ENCODE data around the gene MX2. TPM values are rescaled to one million over a fixed set of nuclear protein-coding genes. Genes with fewer than 3 reads are reported as not detected.
"Not testable (repeated sequence)": the region's sequence is repeated elsewhere in the genome, so short reads cannot be mapped to it uniquely, and the experiment has no call there.

The MX2 gene
- total RNA-seq, 1 donor from 2014 or later: 0.59 TPM

DNA sequence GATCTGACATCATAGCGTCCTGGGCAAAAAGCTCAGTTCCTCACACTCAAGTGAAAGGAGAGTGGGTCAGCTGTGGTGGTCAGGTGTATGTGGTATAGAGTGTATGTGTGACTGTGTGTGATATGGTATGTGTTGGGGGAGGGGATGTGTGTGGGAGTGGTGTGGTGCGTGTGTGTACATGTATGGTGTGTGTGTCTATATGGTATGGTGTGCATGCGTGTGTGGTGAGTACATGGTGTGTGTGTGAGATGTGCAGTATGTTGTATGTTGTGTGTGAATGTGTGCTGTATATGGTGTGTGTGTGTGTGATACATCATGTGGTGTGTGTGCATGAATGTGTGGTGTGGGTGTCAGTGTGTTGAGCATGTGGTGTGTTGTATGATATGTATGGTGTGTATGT, 24.3 kb upstream of the MX2 start:
- no peak for DNase-seq (ENCODE audit: low read depth, low spot score)

GRCh38 chr21:41338455-41338854, 23.4 kb upstream of the MX2 start:
- no peak for DNase-seq (ENCODE audit: low read depth, low spot score)

DNA sequence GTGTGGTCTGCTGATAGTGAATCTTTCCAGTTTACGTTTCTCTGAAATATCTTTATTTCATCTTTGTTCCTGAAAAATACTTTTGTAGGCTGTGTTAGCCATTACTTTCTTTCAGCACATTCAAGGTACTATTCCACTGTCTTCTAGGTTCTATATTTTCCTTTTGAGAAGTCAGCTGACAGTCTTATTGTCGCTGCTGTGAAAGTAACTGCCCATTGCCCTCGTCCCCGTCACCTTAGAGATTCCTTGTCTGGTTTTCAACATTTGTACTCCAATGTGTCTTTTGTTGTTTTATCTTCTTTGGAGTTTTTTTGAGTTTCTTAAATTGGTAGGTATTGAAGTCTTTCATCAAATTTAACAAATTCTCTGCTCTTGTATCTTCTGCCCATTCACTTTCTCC, 19.8 kb upstream of the MX2 start:
- no peak for DNase-seq (ENCODE audit: low read depth, low spot score)

DNA sequence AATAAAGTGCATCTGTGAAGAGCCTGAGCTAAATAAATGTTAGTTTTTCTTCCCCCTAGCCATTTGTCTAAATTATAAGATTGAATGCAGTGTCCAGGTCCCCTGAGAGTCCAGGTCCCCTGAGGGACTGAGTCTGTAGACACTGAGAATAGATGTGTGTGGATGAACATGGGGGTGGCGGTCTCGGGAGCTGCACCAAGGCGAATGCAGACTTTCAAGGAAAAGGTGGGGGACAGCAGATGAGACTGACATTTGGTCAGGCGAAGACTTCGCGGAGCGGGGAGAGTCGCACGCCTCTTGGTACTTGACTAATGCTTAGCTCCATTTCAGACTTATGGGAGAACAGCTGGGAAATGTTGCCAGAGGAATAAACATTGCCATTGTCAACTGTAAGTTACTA, 17.7 kb upstream of the MX2 start:
- DNase-seq (ENCODE audit: low read depth, low spot score): no peak

GRCh38 chr21:41345356-41345755, 16.5 kb upstream of the MX2 start:
- no peak for DNase-seq (ENCODE audit: low read depth, low spot score)

DNA sequence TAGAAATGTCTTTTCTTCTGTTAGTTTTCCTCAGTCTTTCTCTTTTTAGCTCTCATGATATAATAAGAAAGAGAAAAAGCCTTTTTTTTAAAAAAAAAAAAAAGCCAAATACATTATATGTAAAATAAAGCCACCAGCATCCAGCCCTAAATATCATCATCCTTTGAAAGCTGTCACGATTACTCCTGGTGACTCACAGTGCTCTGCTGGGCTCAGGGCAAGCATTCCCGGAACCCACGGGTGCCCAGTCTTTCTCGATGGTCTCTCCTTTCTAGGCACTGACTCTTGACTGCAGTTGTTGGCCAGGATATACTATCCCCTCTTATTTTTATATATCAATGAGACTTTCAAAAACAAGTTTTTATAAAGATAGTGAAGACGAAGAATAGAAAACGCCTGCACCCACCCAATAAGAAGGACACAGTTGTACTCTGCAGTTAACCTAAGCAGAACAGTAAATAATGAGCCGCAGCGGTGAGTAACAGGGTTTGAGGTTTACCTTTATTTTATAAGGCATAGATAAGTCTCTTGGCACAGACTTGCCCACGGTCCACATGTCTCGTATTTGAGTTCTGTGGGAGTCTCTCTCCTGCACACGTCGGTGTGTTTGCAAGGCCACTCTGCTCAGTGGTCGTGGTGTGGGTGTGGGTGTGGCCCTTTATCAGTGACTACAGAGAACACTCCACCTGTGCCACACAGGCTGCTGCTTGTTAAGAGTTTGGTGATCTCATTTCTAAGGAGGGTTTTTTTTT, 15.7 kb upstream of the MX2 start:
- DNase-seq (ENCODE audit: low read depth, low spot score): no peak

- DNase-seq (ENCODE audit: low read depth, low spot score): no peak
Measured at GRCh38 chr21:41346758-41347157, 15.1 kb upstream of the MX2 start.

GRCh38 chr21:41348434-41348833, 13.4 kb upstream of the MX2 start:
- DNase-seq (ENCODE audit: low read depth, low spot score): no peak

DNA sequence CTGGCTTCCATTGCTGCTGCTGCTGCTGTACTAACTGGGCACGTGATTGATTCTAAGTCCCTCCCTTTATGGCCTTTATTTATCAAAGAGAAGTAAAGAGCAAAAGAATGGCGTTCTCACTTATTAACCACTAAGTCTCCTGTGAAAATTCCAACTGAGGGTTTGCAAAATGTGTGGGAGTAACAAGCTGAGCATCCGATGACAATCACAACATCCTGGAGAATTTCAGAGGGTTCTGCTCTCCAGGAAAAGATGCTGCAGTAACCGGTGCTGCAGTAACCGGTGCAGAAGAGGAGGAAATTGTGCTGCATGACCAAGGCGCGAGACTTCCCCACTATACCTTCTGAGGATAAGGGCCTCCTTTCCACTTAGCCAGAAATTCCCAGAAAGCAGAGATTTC, 12.7 kb upstream of the MX2 start:
- DNase-seq (ENCODE audit: low read depth, low spot score): no peak

DNA sequence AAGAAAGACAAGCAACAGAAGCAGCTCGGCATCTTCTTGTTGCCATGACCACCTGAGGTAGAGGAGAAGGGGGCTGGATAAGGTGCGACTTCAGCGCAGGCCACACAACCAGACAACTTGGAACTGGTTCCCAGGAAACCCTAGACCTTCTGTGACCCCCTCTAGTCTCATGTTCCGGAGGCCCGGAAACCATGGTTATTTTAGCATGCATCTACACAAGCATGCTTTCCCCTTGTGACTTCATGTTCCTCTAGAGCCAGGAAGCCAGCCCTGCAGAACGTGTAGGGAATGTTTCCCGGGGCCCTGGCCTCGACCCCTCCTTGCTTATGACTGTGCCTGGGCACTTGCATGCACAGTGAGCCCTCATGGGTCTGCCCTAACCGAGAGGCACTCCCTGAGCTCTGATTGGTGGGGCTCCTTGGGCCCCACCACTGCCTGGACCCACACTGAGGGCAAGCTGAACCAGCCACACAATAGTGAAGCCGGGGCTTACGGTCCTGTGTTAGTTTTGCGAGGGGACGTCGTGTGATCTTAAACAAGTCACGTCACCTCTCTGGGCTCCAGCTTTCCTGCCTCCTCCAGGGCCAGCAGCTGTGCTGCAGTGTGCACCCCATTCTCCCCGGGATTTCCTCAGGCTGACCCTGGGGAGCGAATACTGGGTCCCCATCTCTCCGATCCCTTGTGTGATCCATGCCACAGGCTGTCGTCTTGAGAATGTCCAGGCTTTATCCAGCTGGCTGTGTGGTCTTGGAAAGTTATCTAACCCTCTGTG, 12.0 kb upstream of the MX2 start:
- no peak for DNase-seq (ENCODE audit: low read depth, low spot score)

GRCh38 chr21:41350436-41351155, 11.2 kb upstream of the MX2 start:
- no peak for DNase-seq (ENCODE audit: low read depth, low spot score)

DNA sequence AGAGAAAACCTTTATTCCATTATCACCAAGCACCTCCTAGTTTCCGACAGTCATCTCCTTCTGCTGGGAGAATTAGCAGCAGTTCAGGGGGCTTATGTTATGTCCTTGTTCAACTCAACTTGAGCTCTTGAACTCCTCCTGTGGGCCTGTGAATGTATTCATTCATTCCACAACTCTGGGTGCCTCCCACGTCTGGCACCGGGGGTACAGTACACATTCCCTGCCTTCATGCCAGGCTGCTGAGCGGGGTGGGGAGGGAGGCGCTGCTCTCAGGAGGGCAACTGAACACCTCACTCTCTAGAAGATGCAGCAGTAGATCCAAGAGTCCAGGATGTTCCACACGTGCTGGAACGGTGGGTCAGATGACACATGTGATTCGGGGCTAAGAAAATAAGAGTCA, 4.3 kb upstream of the MX2 start:
- DNase-seq (ENCODE audit: low read depth, low spot score): no peak

- no peak for DNase-seq (ENCODE audit: low read depth, low spot score)
Measured at GRCh38 chr21:41358193-41359166, 3.3 kb upstream of the MX2 start.

DNA sequence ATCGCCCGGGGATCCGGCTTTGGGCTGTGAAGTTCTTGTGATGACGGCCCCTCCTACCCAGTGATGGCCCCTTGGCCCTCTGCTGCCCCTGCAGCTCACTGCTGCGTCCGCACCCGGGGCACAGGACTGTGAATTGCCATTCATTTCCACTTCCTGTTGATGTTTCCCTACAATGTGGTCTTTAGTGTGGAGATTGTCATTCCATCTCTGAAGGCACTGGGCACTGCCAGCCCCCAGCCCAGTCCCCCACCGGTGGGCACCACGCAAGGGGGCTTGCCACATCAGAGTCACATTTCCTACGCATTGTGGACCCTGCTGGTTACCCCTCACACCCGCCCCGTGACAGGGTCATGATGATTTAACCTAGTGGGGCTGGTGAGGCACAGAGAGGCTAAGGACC, 2.5 kb upstream of the MX2 start:
- DNase-seq (ENCODE audit: low read depth, low spot score): no peak

DNA sequence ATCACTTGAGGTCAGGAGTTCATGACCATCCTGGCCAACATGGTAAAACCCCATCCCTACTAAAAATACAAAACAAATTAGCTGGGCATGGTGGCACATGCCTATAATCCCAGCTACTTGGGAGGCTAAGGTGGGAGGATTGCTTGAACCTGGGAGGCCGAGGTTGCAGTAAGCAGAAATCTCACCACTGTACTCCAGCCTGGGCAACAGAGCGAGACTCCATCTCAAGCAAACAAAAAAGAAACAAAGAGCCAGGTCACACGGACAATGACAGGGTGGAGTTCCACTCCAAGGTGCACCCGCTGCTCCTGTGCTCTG, 2.1 kb upstream of the MX2 start:
- DNase-seq (ENCODE audit: low read depth, low spot score): not testable (repeated sequence)

DNA sequence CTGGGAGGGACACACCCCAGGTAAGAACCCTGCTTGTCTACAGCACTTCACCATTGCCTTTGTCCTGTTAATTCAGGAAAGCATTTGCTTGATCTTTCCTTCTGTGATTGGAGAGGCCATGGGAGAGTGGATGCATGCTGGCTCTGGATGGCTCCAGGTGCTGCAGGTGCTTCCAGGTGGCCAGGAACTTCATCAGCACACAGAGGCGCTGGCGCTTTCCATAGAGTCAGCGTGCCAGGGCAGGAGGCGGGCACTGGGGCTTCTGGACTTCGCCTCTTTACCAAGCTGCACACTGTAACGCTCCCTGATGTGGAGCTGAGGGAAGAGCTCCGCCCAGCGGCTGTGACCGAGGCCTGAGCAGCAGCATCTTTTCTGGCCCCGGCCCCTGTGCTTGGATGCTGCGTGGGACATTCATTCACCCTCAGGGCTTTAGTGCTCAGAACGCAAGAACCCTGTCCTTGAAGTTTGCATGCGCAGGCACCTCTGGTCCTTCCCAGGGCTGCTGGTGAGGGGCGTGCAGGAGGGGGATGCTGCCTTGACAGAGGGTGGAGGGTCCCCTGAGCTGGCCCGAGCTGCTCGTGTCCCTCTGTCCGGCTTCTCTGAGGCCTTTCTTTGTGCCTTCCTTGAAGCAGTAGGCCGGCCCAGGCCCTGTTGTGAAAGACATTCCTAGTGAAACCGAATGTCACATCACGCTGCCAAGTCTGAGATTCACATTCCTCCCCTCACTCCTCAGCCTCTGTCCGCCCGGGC, 1.6 kb upstream of the MX2 start:
- no peak for DNase-seq (ENCODE audit: low read depth, low spot score)

DNA sequence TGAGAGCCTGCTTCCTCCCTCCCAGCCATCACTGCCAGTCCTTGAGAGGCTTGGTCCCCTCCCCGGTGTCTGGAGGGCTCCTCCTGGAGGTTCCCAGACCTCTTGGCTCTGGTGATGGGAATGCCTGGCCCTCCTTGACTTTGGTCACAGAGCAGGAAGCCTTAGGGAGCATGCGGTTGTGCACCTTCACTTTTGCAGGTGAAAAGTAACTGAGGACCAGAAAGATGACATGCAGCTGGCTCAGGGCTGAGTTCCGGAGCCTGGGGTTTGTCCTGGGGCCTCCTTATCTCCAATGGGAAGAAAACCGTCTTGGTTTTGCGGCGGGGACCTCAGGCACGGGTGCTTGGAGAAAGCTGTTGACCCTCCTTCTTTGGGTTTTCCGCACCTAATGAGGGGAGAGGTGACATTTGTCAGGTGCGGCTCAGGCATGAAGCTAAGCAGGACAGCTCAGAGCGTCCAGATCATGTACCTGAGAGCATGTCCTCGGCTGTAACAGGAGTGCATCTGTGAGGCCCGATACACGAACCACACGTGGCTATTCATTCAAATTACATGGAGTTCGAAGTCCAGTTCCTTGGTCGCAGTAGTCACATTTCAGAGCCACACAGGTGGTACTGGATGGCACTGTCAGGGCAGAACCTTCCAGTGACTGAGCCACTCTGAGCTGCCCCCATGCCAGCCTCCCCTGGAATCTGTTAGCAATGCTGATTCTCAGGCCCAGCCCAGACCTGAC, 608 bp upstream of the MX2 start:
- DNase-seq (ENCODE audit: low read depth, low spot score): no peak

- no peak for DNase-seq (ENCODE audit: low read depth, low spot score)
Measured at GRCh38 chr21:41362605-41363369, 960 bp downstream of the MX2 start.
